Glomerular endothelial cell (primary cell): Measurements from ENCODE around the gene ARPC2. TPM values are rescaled to one million over a fixed set of nuclear protein-coding genes. Genes with fewer than 3 reads are reported as not detected.

Experiments
- DNase-seq: peaks from one replicate; pipeline ENCODE4 v3.0.0-alpha.2; 2011; ENCODE audit warnings: low read depth, low spot score; ENCODE audit errors: extremely low read depth
- total RNA-seq: library from RNA; depleted of rRNA; stranded (reverse); fragments of >200 nt; gene quantifications from 2 replicates; pipeline ENCODE4 v1.2.3, GENCODE V29; 2015

Gene ARPC2
- total RNA-seq, 1 donor from 2014 or later: 530 TPM

GRCh38 chr2:218252509-218253231 lies 35.7 kb downstream of the ARPC2 start:
- no peak for DNase-seq

- DNase-seq: no peak
These were observed 36.2 kb downstream of the ARPC2 start for GRCh38 chr2:218253232-218253625.

- DNase-seq: no peak
These were observed 38.5 kb downstream of the ARPC2 start for GRCh38 chr2:218255446-218255845.

- no peak for DNase-seq
These were observed 39.8 kb downstream of the ARPC2 start for GRCh38 chr2:218256612-218257350.

- no peak for DNase-seq
These were observed 40.5 kb downstream of the ARPC2 start for GRCh38 chr2:218257390-218257981.

GRCh38 chr2:218259099-218259961 lies 42.3 kb downstream of the ARPC2 start:
- DNase-seq: no peak

- no peak for DNase-seq
These were observed 43.2 kb downstream of the ARPC2 start for GRCh38 chr2:218260166-218260565.

- no peak for DNase-seq
These were observed 43.9 kb downstream of the ARPC2 start, which contains the start of gene GPBAR1 for GRCh38 chr2:218260742-218261422. TSS of gene GPBAR1 (plus strand) at chr2:218261015. CDS start at chr2:218262725, 1,710 bp downstream.

- DNase-seq: no peak
These were observed 44.6 kb downstream of the ARPC2 start for GRCh38 chr2:218261423-218262236.

- no peak for DNase-seq
These were observed 45.2 kb downstream of the ARPC2 start for GRCh38 chr2:218262237-218262600.

GRCh38 chr2:218262631-218263586 lies 45.9 kb downstream of the ARPC2 start:
- no peak for DNase-seq

- no peak for DNase-seq
These were observed 47.0 kb downstream of the ARPC2 start for GRCh38 chr2:218263817-218264641.

GRCh38 chr2:218264773-218265561 lies 48.0 kb downstream of the ARPC2 start:
- no peak for DNase-seq

GRCh38 chr2:218265626-218266025 lies 48.6 kb downstream of the ARPC2 start:
- no peak for DNase-seq

- no peak for DNase-seq
These were observed 49.5 kb downstream of the ARPC2 start for GRCh38 chr2:218266316-218266979.

- DNase-seq: no peak
These were observed 50.3 kb downstream of the ARPC2 start for GRCh38 chr2:218267259-218267658.
